SK-N-SH (cell line): ENCODE measurements around the gene ZSWIM5. TPM values are rescaled to one million over a fixed set of nuclear protein-coding genes. Genes with fewer than 3 reads are reported as not detected.
"Not testable (repeated sequence)": the region's sequence is repeated elsewhere in the genome, so short reads cannot be mapped to it uniquely, and the experiment has no call there.

Experiments
- CTCF ChIA-PET: fragments of 300-600, 350-600 bp; formaldehyde crosslinking; extraction: SDS; loops from one replicate; lab custom pipeline; 2021; lab: Yijun Ruan, JAX
- POLR2A ChIA-PET: fragments of 350-600 bp; sonication (Branson Sonifier 250); formaldehyde crosslinking; extraction: SDS; loops from one replicate; lab custom pipeline; 2020; ENCODE audit warnings: antibody characterized with exemption, inconsistent platforms; lab: Yijun Ruan, JAX
- DNase-seq: peaks from one replicate; pipeline ENCODE4 v3.0.0; 2012
- H2AFZ ChIP-seq: fragments of 200-600 bp; sonication (generic); 2 replicates; pipeline ENCODE4 v1.8.1; 2016; ENCODE audit warnings: antibody characterized with exemption, mild to moderate bottlenecking, low read depth
- H3F3A ChIP-seq: fragments of 200-600 bp; sonication (generic); replicated peaks from 2 replicates; pipeline ENCODE3; 2016; ENCODE audit warnings: antibody characterized with exemption, mild to moderate bottlenecking; ENCODE audit not compliant: insufficient read depth
- H3K27ac ChIP-seq, 2 experiments: fragments of 200-500 bp in 1 of 2; fragments of 200-600 bp in 1 of 2; sonication (Bioruptor generic) in 1 of 2; sonication (generic), shearing (Covaris generic) in 1 of 2; 2 replicates each; pipeline versions ENCODE4 v1.5.1 to v1.6.1; 2014 to 2016; ENCODE audit warnings: low read depth in 2 of 2, inconsistent platforms in 1 of 2, low read length in 1 of 2, mild to moderate bottlenecking in 1 of 2, mixed read lengths in 1 of 2
- H3K27me3 ChIP-seq: fragments of 200-600 bp; sonication (generic), shearing (Covaris generic); 2 replicates; pipeline ENCODE4 v1.6.1; 2016; ENCODE audit warnings: mixed run types; ENCODE audit not compliant: insufficient read depth
- H3K36me3 ChIP-seq, 2 experiments: fragments of 200-500 bp in 1 of 2; fragments of 200-600 bp in 1 of 2; sonication (Bioruptor generic) in 1 of 2; sonication (generic) in 1 of 2; replicated peaks in 1 of 2; 2 replicates each; pipeline versions ENCODE3 to v1.5.1; 2014 to 2016; ENCODE audit warnings: low read length in 1 of 2, mild to moderate bottlenecking in 1 of 2; ENCODE audit not compliant: insufficient read depth in 2 of 2, control insufficient read depth in 1 of 2
- H3K4me1 ChIP-seq, 2 experiments: fragments of 200-500 bp in 1 of 2; fragments of 200-600 bp in 1 of 2; sonication (Bioruptor generic) in 1 of 2; sonication (generic), shearing (Covaris generic) in 1 of 2; 2 replicates each; pipeline versions ENCODE4 v1.5.1 to v1.6.1; 2014 to 2016; ENCODE audit warnings: low read depth in 1 of 2, low read length in 1 of 2, mixed run types in 1 of 2; ENCODE audit not compliant: insufficient read depth in 2 of 2, control insufficient read depth in 1 of 2
- H3K4me2 ChIP-seq: fragments of 200-600 bp; sonication (generic), shearing (Covaris generic); 2 replicates; pipeline ENCODE4 v1.6.1; 2017; ENCODE audit warnings: mixed run types
- H3K4me3 ChIP-seq, 2 experiments: fragments of 200-500 bp in 1 of 2; fragments of 200-600 bp in 1 of 2; sonication (Bioruptor generic) in 1 of 2; sonication (generic), shearing (Covaris generic) in 1 of 2; 2 replicates each; pipeline versions ENCODE4 v1.5.1 to v1.8.1; 2014 to 2016; ENCODE audit warnings: low read depth in 2 of 2, inconsistent platforms in 1 of 2, low read length in 1 of 2, mild to moderate bottlenecking in 1 of 2, mixed read lengths in 1 of 2, moderate library complexity in 1 of 2
- H3K79me2 ChIP-seq: fragments of 200-600 bp; sonication (generic); 2 replicates; pipeline ENCODE4 v1.8.1; 2017; ENCODE audit warnings: mild to moderate bottlenecking; ENCODE audit not compliant: insufficient read depth
- H3K9ac ChIP-seq: fragments of 200-600 bp; sonication (generic); 2 replicates; pipeline ENCODE4 v1.6.1; 2017; ENCODE audit warnings: mixed run types
- H3K9me2 ChIP-seq: fragments of 200-600 bp; sonication (generic); 2 replicates; pipeline ENCODE4 v1.6.1; 2017; ENCODE audit warnings: mixed run types
- H3K9me3 ChIP-seq: fragments of 200-600 bp; sonication (generic); 2 replicates; pipeline ENCODE4 v1.6.1; 2017; ENCODE audit warnings: mixed run types, mild to moderate bottlenecking, moderate library complexity
- H4K20me1 ChIP-seq: fragments of 200-600 bp; sonication (generic); 2 replicates; pipeline ENCODE4 v1.6.1; 2017; ENCODE audit warnings: mild to moderate bottlenecking, mixed run types; ENCODE audit not compliant: insufficient read depth
- ELF1 ChIP-seq: IDR thresholded peaks from 2 replicates; pipeline ENCODE4 v1.4.0; 2012
- EZH2phosphoT487 ChIP-seq: fragments of 200-600 bp; sonication (generic); IDR thresholded peaks from 2 replicates; pipeline ENCODE4 v1.6.1; 2017; ENCODE audit warnings: low read depth, mixed run types, mild to moderate bottlenecking, antibody characterized with exemption, moderate library complexity, borderline replicate concordance
- FOSL2 ChIP-seq: IDR thresholded peaks from 2 replicates; pipeline ENCODE4 v1.4.0; 2012; ENCODE audit warnings: low read depth, mild to moderate bottlenecking, moderate library complexity, borderline replicate concordance
- FOXJ3 ChIP-seq: sonication (generic); formaldehyde crosslinking; IDR thresholded peaks from 2 replicates; pipeline ENCODE4 v1.5.1; 2020; ENCODE audit warnings: mild to moderate bottlenecking, missing genetic modification reagents
- FOXM1 ChIP-seq: IDR thresholded peaks from 2 replicates; pipeline ENCODE4 v1.4.0; 2012; ENCODE audit warnings: low read depth, mild to moderate bottlenecking
- MXI1 ChIP-seq: IDR thresholded peaks from 2 replicates; pipeline ENCODE4 v1.6.1; 2012; ENCODE audit warnings: mild to moderate bottlenecking, low read depth, low read length, improper control_type of control experiment
- PBX3 ChIP-seq: IDR thresholded peaks from 2 replicates; pipeline ENCODE4; 2012
- POLR2AphosphoS5 ChIP-seq: IDR thresholded peaks from 2 replicates; pipeline ENCODE4 v1.6.1; 2012; ENCODE audit warnings: low read depth, low read length
- RXRA ChIP-seq: IDR thresholded peaks from 2 replicates; pipeline ENCODE4 v1.4.0; 2012; ENCODE audit warnings: low read depth, mild to moderate bottlenecking, borderline replicate concordance
- SIN3A ChIP-seq: IDR thresholded peaks from 2 replicates; pipeline ENCODE4 v1.6.1; 2012; ENCODE audit warnings: low read depth, mild to moderate bottlenecking, low read length, moderate library complexity, borderline replicate concordance
- TAF1 ChIP-seq: IDR thresholded peaks from 2 replicates; pipeline ENCODE4 v1.6.1; 2012; ENCODE audit warnings: low read depth, mild to moderate bottlenecking, low read length, moderate library complexity, borderline replicate concordance
- TCF12 ChIP-seq: IDR thresholded peaks from 2 replicates; pipeline ENCODE4 v1.4.0; 2012
- TEAD4 ChIP-seq: IDR thresholded peaks from 2 replicates; pipeline ENCODE4 v1.4.0; 2012; ENCODE audit warnings: mild to moderate bottlenecking, borderline replicate concordance; ENCODE audit not compliant: insufficient read depth
- USF2 ChIP-seq: fragments of 150-350 bp; IDR thresholded peaks from 2 replicates; pipeline ENCODE4 v1.6.1; 2017; ENCODE audit warnings: antibody characterized with exemption, low read length, low read depth, borderline replicate concordance
- YY1 ChIP-seq: IDR thresholded peaks from 2 replicates; pipeline ENCODE4 v1.4.0; 2012; ENCODE audit warnings: low read depth, mild to moderate bottlenecking
- WGBS: methylation state at CpG from one replicate; pipeline ENCODE4 v1.1.6; 2017; ENCODE audit warnings: low lambda C conversion rate; 5-methylcytosine and 5-hydroxymethylcytosine counted together
- polyA plus RNA-seq, 3 experiments: library from polyadenylated mRNA; depleted of rRNA; stranded (reverse); fragments of >200 nt; gene quantifications; 2 replicates each; pipeline ENCODE4 v1.2.3, GENCODE V29; 2012
- TF ChIP-seq, protein P1 (sequence below): fragments of 200-600 bp; sonication (generic); IDR thresholded peaks from 2 replicates; pipeline ENCODE4 v1.6.1; 2017; ENCODE audit warnings: antibody characterized with exemption, mild to moderate bottlenecking, moderate library complexity
- TF ChIP-seq, protein P2 (sequence below): IDR thresholded peaks from 2 replicates; pipeline ENCODE4 v1.4.0; 2012; ENCODE audit warnings: low read depth, borderline replicate concordance

ZSWIM5 gene
- polyA plus RNA-seq, 1 of the 3 experiments (the other 2 are of a cell fraction): 0.07 TPM

DNA sequence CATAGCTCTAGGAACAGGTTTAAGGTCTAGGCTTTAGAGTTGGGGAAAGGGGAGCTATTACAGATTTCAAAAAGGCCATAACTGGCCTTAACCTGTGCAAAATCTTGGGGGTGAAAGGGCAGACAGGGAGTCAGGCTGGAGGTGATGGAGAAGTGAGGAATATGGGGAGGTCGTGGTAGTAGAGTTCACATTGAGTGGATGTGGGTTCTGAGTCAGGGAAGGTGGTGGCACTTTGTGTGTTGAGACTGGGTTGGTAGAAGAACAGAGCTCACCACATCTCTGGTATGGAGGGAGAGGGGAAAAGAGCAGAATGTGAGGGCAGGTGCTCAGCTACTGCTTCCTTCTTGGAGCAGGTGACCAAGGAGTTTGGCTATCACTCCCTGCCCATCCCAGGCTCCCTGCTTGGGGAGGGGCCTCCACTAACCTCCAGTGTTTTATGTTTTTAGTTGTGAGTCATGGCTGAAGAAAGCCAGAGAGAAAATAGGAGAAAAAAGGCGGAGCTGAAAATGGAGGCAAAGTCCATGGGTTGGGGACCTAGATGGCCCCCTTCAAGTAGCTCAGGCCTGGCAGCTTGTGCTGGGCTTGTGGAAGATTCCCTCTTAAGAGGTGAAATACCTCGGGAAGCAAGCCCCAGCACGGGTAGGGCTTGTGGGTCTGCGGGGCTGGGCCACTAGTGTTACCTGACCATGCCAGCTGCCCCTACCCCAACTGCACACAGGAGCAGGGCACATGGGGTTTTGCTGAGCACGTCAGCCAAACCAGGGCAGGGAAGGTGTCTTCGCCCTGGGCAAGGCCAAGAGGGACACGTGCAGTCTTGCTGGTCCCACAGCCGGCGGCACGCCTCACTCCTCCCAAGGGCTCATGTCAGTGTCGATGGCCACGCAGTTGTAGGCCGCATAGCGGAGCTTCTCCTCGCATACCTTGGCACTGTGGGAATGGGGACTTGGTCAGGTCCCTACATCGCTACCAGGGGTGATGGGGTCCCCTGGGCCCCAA lies 203.5 kb downstream of the ZSWIM5 start:
- peaks cover 15 to 50% of the 10 kb centered on the region in 2 experiments for H3K36me3 ChIP-seq
- H3K4me1 ChIP-seq: no peaks in the 10 kb centered on the region
- no peak overlapping the region for H3K27ac ChIP-seq
- no peak overlapping the region for H3K4me2 ChIP-seq
- TF ChIP-seq POLR2AphosphoS5: no peak
- TF ChIP-seq MXI1: no peak
- TF ChIP-seq FOXJ3 (CRISPR knock-in tag): no peak
- no peak for TF ChIP-seq RXRA
- TF ChIP-seq, protein P1, sequence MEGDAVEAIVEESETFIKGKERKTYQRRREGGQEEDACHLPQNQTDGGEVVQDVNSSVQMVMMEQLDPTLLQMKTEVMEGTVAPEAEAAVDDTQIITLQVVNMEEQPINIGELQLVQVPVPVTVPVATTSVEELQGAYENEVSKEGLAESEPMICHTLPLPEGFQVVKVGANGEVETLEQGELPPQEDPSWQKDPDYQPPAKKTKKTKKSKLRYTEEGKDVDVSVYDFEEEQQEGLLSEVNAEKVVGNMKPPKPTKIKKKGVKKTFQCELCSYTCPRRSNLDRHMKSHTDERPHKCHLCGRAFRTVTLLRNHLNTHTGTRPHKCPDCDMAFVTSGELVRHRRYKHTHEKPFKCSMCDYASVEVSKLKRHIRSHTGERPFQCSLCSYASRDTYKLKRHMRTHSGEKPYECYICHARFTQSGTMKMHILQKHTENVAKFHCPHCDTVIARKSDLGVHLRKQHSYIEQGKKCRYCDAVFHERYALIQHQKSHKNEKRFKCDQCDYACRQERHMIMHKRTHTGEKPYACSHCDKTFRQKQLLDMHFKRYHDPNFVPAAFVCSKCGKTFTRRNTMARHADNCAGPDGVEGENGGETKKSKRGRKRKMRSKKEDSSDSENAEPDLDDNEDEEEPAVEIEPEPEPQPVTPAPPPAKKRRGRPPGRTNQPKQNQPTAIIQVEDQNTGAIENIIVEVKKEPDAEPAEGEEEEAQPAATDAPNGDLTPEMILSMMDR: no peak
- TF ChIP-seq USF2: no peak
- TF ChIP-seq TAF1: no peak
- no peak for TF ChIP-seq ELF1
- no peak for TF ChIP-seq EZH2phosphoT487
- TF ChIP-seq TCF12: no peak
- TF ChIP-seq FOXM1: no peak
- TF ChIP-seq SIN3A: no peak
- TF ChIP-seq PBX3: no peak
- TF ChIP-seq TEAD4: no peak
- no peak for TF ChIP-seq FOSL2
- TF ChIP-seq YY1: no peak
- TF ChIP-seq, protein P2, sequence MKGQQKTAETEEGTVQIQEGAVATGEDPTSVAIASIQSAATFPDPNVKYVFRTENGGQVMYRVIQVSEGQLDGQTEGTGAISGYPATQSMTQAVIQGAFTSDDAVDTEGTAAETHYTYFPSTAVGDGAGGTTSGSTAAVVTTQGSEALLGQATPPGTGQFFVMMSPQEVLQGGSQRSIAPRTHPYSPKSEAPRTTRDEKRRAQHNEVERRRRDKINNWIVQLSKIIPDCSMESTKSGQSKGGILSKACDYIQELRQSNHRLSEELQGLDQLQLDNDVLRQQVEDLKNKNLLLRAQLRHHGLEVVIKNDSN: no peak
- CTCF ChIA-PET: interaction anchor here (1.1 to 1.5 kb wide), 3 partner anchors 9 to 167 kb away, joined by 4 to 6 read pairs (median 5); partner anchors contain the start of gene UROD
- DNase-seq: no peak
- H3K9ac ChIP-seq: no peak overlapping the region
- H3K4me3 ChIP-seq: no peak overlapping the region
- H3K79me2 ChIP-seq: no peaks in the 10 kb centered on the region
- 94% methylated on average over 9 of the region's 17 CpGs for WGBS
- peaks cover 7% of the 10 kb centered on the region for H3F3A ChIP-seq
- POLR2A ChIA-PET: no interaction called here
- H3K9me3 ChIP-seq: no peaks in the 10 kb centered on the region
- no peaks in the 10 kb centered on the region for H3K9me2 ChIP-seq
- H2AFZ ChIP-seq: no peak overlapping the region
- H3K27me3 ChIP-seq: no peaks in the 10 kb centered on the region
- H4K20me1 ChIP-seq: no peaks in the 10 kb centered on the region

DNA sequence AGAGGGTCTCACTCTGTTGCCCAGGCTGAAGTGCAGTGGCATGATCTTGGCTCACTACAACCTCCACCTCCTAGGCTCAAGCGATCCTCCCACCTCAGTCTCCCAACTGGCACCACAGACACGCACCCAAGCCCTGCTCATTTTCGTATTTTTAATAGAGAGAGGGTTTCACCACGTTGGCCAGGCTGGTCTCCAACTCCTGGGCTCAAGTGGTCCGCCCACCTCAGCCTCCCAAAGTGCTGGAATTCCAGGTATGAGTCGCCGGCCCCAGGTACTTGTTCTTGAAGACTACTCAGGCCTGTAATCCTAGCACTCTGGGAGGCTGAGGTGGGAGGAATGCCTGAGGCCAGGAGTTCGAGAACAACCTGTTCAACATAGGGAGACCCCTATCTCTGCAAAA lies 204.8 kb downstream of the ZSWIM5 start:
- CTCF ChIA-PET, H3K9ac ChIP-seq, POLR2A ChIA-PET, H3F3A ChIP-seq, H3K9me3 ChIP-seq, H3K4me2 ChIP-seq, H4K20me1 ChIP-seq, H3K9me2 ChIP-seq, H3K4me3 ChIP-seq, DNase-seq, H3K27me3 ChIP-seq, H2AFZ ChIP-seq, H3K79me2 ChIP-seq, H3K27ac ChIP-seq, H3K4me1 ChIP-seq: not testable (repeated sequence)
- 87% methylated on average over 8 of the region's 8 CpGs for WGBS
- H3K36me3 ChIP-seq: peaks cover 9 to 37% of the 10 kb centered on the region in 2 experiments
